NCI-H2029 (cell line): Measurements from ENCODE around the gene KIF18B.

Source experiments
- DNase-seq: peaks from one replicate; lab custom pipeline; 2025; lab: John Stamatoyannopoulos, UW

The KIF18B gene

GRCh38 chr17:44905006-44906000 lies 42.3 kb downstream of the KIF18B start:
- DNase-seq, result no peak

GRCh38 chr17:44904001-44904984 lies 43.3 kb downstream of the KIF18B start:
- no peak for DNase-seq

GRCh38 chr17:44903012-44903685 lies 44.4 kb downstream of the KIF18B start:
- DNase-seq, result no peak

- no peak for DNase-seq
Observed at GRCh38 chr17:44902135-44902760, 45.3 kb downstream of the KIF18B start.

GRCh38 chr17:44901411-44901921 lies 46.1 kb downstream of the KIF18B start:
- no peak for DNase-seq

GRCh38 chr17:44900894-44901293 lies 46.7 kb downstream of the KIF18B start:
- DNase-seq, result peak; percentile 38

- peak; percentile 85 for DNase-seq
Observed at GRCh38 chr17:44899074-44899782, 48.3 kb downstream of the KIF18B start, which contains the start of gene EFTUD2. Gene EFTUD2, minus strand, starts transcription at chr17:44899445. Its CDS starts 4,924 bp downstream, at chr17:44894521.

GRCh38 chr17:44898768-44899073 lies 48.9 kb downstream of the KIF18B start:
- DNase-seq, result no peak

GRCh38 chr17:44894642-44895041 lies 52.9 kb downstream of the KIF18B start:
- no peak for DNase-seq

- DNase-seq, result no peak
Observed at GRCh38 chr17:44892250-44892649, 55.3 kb downstream of the KIF18B start.

- DNase-seq, result no peak
Observed at GRCh38 chr17:44889003-44889402, 58.6 kb downstream of the KIF18B start.

GRCh38 chr17:44887971-44888954 lies 59.3 kb downstream of the KIF18B start:
- no peak for DNase-seq

GRCh38 chr17:44887016-44887415 lies 60.6 kb downstream of the KIF18B start:
- DNase-seq, result no peak

GRCh38 chr17:44884941-44885340 lies 62.6 kb downstream of the KIF18B start:
- DNase-seq, result no peak

- no peak for DNase-seq
Observed at GRCh38 chr17:44881145-44881544, 66.4 kb downstream of the KIF18B start.

GRCh38 chr17:44880062-44880461 lies 67.5 kb downstream of the KIF18B start:
- DNase-seq, result no peak

GRCh38 chr17:44879376-44879775 lies 68.2 kb downstream of the KIF18B start:
- no peak for DNase-seq

- no peak for DNase-seq
Observed at GRCh38 chr17:44878627-44879221, 68.8 kb downstream of the KIF18B start.

GRCh38 chr17:44877121-44877520 lies 70.5 kb downstream of the KIF18B start:
- no peak for DNase-seq
